HG03571 (cell line): ENCODE measurements around the gene ZGPAT.

ENCODE experiments used
- ATAC-seq: cut with Tn5 transposase; IDR thresholded peaks from one replicate; pipeline ENCODE4 v1.9.1; 2021; ENCODE audit not compliant: unreplicated experiment

Gene ZGPAT

DNA sequence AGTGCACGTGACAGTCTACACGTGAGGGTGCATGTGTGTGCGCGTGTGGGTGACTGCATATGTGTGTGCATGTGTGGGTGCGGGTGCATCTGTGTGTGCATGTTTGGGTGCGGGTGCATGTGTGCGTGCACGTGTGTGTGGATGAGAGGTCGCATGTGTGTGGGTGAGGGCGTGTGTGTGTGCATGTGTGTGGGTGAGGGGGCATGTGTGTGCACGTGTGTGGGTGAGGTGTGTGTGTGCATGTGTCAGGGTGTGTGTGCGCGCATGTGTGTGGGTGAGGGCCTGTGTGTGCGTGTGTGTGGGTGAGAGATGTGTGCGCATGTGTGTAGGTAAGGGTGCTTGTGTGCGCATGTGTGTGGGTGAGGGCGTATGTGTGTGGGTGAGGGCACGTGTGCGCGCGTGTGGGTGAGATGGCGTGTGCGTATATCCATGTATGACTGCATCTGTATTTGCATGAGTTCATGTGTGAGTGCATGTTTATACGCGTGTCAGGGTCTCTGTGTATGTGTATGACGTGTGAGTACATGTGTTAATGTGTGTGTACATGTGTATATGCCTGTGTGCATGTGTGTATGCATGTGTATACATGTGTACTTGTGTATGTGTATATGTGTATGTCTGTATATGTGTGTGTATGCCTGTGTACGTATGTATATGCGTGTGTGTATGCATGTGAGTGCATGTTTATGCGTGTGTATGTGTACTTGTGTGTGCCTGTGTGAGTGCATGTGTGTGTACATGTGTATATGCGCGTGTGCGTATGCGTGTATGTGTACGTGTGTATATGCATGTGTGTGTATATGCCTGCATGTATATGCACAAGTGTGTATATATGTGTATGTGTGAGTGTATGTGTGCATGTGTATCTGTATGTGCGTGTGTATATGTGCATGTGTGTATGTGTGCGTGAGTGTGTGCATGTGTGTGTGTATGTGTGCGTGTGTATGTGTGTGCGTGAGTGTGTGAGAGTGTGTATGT is 24.6 kb downstream of the ZGPAT start:
- ATAC-seq = no peak

DNA sequence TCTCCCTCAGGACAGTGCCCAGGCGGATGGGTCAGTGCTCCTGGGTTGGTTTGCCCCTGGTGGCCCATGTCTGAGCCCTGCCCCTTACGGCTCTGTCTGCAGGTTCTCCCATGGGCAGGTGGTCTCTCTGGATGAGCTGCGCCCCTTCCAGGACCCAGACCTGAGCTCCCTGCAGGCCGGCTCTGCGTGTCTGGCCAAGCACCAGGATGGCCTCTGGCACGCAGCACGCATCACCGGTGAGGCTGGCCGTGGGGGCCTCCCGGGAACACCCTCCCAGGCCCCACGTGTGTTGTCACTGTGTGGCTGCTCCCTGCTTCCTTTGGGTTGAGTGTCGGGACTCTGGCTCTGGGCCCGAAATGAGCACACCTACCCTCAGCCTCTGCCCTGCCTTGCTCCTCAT is 25.3 kb downstream of the ZGPAT start:
- no peak for ATAC-seq

DNA sequence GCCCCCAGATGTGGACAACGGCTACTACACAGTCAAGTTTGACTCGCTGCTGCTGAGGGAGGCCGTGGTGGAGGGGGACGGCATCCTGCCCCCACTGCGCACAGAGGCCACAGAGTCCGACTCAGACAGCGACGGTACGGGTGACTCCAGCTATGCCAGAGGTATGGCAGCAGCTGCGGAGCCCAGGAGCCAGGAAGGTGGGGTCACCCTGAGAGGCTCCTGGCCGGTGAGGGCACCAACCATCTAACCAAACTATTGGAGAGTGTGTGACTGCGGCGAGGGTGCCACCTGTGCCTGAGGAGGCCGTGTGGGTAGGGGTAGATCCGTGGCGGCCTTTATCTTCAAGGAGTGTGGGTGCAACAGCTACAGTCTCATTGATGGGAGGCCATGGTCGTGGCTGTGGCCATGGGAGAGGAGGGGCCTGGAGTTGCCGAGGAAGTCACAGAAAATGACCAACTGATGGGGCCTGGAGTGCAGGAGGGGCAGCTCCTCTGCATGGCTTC is 25.8 kb downstream of the ZGPAT start:
- no peak for ATAC-seq

DNA sequence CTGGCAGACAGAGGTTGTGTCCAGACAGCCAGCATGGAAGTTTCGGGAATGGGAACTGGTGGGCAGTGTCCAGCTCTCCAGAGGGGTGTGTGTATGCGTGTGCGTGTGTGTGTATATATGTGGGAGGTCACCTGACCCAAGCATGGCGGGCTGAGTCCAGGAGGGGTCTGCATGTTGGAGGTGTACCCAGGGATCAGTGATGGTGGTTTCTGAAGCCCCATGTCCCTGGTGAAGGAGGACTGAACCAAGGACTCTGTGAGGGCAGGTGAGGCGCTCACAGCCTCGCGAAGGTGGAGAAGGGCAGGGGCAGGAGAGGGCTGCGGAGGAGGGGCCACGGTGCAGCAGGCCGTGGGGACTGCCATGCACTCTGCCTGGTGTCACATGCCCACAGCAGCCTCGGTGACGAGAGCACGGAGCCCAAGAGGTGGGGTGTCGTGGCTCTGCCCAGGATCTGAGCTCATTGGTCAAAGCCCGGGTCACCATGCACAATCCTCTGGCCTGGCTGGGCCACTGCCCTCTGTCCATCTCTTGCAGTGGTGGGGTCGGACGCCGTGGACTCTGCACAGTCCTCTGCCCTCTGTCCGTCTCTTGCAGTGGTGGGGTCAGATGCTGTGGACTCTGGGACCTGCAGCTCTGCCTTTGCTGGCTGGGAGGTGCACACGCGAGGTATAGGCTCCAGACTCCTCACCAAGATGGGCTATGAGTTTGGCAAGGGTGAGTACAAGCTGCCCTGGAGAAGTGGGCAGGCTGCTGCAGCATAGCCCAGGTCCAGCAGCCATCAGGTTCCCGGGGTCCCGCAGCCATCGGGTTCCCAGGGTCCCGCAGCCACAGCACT is 26.5 kb downstream of the ZGPAT start:
- ATAC-seq = no peak

DNA sequence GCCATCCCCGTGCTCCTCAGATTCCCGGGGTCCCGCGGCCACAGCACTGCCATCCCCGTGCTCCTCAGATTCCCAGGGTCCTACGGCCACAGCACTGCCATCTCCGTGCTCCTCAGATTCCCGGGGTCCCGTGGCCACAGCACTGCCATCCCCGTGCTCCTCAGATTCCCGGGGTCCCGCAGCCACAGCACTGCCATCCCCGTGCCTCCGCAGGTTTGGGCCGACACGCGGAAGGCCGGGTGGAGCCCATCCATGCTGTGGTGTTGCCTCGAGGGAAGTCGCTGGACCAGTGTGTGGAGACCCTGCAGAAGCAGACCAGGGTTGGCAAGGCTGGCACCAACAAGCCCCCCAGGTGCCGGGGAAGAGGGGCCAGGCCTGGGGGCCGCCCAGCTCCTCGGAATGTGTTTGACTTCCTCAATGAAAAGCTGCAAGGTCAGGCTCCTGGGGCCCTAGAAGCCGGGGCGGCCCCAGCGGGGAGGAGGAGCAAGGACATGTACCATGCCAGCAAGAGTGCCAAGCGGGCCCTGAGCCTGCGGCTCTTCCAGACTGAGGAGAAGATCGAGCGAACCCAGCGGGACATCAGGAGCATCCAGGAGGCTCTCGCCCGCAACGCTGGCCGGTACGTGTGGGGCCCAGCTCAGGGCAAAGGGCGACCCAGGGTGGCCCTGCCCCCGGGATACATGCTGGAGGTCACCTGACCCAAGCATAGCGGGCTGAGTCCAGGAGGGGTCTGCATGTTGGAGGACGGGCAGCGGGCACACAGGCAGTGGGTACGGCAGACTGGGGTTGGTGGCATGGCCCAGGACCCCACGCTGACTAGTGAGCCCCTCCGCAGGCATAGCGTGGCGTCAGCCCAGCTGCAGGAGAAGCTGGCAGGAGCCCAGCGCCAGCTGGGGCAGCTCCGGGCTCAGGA is 27.4 kb downstream of the ZGPAT start:
- ATAC-seq = no peak

DNA sequence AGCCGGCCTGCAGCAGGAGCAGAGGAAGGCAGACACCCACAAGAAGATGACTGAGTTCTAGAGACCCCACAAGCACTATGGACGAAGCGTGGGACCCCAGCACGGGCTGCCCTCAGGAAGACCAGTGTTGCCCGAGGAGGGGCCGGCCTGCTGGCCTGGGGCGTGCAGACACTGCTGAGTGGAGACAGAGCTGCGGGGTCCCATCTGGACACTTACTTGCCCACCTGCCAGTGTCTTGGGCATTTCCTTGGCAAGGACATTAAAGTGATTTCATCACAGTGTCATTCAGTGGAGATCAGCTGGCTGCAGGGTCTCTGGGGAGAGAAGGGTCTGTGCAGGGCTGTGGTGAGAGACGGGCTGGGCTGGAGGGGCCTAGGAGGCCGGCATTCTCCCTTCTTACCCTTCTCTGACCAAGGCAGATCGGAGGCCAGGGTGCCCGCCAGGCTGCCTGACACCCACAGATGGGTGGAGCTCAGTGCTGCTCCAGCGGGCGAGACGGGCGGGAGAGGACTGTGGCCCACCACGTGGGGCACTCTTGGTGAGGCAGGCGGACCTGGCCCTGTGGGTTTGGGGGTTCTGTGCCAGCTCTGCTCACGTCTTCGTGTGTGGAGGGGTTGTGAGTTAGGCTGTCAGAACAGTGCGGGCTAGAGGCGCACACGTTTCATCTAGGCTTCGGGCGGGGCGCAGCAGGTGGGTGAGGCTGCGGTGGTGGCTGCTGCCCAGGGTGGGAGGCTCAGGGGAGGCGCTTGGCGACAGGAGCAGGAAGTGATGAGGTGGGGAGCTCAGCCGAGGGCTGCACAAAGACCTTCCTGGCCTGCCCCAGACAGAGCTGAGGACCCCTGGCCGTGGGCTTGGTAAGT is 28.2 kb downstream of the ZGPAT start, which contains the start of gene LIME1:
Gene LIME1 (plus strand): TSS at position 806 of the 860 bp plus-strand sequence. CDS start 886 bp downstream, outside the sequence.
- ATAC-seq = no peak

DNA sequence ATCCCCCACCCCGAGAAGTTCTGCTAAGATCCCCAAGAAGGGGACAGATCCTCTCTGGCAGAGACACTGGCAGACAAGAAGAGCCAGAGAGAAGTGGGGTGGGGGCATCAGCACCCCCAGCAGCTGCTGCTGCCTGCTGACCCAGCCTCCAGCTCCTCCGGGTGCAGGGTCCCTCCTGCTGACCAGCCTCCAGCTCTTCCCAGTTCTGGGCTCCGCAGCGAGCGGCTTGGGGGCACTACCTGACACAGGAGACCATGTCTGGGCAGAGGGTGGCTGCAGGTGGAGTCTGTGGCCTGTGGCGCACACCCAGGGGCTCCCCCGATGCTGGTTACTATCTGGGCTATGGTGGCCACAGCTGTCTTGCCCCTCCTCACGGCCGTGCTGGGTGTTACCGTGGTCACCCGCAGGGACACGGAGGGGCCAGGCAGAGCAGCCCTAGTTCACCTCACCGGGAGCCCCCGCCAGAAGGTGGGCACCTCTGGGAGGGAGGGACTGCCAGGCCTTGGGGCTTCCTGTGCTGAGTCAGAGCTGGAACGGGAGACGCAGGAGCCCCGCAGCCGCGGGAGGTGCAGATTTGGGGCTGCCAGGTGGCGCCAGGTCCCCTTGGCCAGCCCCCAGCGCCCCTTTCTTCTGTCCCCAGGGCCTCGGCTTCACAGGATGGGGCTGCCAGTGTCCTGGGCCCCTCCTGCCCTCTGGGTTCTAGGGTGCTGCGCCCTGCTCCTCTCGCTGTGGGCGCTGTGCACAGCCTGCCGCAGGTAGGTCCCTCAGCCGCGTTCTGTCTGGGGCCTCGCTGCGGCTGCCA is 29.3 kb downstream of the ZGPAT start:
- ATAC-seq = no peak

DNA sequence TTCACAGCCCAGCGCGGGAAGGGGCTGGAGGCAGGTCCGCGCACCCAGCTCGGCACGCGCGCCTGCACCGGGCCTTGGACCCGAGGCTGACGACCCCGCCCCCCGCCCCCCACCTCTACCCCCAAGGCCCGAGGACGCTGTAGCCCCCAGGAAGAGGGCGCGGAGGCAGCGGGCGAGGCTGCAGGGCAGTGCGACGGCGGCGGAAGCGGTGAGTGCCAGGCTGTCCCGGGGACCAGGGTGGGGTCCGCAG is 29.8 kb downstream of the ZGPAT start:
- no peak for ATAC-seq

DNA sequence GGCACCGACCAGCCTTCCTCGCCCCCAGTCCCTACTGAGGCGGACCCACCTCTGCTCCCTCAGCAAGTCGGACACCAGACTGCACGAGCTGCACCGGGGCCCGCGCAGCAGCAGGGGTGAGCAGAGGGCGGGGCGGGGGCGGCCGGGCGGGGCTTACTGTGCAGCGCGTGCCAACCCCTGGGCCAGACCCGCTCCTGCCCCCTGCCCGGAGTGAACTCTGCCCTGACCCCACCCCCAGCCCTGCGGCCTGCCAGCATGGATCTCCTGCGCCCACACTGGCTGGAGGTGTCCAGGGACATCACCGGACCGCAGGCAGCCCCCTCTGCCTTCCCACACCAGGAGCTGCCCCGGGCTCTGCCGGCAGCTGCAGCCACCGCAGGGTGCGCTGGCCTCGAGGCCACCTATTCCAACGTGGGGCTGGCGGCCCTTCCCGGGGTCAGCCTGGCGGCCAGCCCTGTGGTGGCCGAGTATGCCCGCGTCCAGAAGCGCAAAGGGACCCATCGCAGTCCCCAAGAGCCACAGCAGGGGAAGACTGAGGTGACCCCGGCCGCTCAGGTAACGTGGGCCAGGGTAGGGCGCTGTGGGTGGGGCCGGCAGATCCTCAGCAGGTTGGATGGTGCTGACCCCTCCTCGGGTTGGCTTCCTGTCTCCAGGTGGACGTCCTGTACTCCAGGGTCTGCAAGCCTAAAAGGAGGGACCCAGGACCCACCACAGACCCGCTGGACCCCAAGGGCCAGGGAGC is 30.3 kb downstream of the ZGPAT start:
- ATAC-seq = no peak

DNA sequence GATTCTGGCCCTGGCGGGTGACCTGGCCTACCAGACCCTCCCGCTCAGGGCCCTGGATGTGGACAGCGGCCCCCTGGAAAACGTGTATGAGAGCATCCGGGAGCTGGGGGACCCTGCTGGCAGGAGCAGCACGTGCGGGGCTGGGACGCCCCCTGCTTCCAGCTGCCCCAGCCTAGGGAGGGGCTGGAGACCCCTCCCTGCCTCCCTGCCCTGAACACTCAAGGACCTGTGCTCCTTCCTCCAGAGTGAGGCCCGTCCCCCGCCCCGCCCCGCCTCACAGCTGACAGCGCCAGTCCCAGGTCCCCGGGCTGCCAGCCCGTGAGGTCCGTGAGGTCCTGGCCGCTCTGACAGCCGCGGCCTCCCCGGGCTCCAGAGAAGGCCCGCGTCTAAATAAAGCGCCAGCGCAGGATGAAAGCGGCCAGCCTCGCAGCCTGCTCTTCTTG is 30.9 kb downstream of the ZGPAT start:
- ATAC-seq = no peak

DNA sequence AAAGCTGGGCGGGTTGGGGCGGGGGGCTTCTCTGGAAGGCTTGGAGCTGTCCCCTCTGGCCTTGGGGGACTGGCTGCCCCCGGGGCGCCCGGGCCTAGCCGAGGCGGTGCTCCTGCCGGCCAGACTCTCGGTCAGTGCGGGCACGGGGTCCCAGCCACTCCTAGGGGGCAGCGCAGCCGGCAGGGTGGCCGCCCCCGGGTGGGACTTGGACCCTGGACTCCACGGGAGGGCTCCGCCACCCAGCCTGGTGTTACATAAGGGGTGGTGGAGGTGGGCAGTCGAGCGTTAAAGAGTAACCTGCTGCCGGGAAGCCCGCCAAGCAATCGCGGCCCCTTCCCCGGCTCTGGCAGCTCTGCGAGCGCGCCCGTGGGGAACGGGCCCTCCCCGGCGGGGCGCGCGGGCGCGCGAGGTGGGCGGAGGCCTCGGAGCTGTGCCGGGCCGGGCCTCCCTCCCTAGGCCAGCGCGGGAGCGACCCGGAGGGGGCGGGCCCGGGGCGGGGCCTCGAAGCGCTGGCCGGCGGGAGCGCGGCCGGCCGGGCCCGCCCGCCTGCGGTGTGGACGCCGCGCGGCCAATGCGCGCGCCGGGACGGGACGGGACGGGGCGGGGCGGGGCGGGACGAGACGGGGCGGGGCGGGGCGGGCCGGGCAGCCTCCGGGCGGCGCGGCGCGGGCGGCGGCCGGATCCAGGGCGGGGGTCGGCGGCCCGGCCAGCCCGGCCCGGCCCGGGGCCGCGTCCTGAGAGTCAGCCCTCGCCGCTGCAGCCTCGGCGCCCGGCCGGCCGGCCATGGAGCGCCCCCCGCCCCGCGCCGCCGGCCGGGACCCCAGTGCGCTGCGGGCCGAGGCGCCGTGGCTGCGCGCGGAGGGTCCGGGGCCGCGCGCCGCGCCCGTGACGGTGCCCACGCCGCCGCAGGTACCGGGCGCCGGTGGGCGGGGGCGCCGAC is 31.6 kb downstream of the ZGPAT start, which contains the start of gene SLC2A4RG:
Gene SLC2A4RG (plus strand): TSS at position 647 of the 940 bp plus-strand sequence. CDS start 137 bp downstream, at position 784.
- ATAC-seq = no peak

DNA sequence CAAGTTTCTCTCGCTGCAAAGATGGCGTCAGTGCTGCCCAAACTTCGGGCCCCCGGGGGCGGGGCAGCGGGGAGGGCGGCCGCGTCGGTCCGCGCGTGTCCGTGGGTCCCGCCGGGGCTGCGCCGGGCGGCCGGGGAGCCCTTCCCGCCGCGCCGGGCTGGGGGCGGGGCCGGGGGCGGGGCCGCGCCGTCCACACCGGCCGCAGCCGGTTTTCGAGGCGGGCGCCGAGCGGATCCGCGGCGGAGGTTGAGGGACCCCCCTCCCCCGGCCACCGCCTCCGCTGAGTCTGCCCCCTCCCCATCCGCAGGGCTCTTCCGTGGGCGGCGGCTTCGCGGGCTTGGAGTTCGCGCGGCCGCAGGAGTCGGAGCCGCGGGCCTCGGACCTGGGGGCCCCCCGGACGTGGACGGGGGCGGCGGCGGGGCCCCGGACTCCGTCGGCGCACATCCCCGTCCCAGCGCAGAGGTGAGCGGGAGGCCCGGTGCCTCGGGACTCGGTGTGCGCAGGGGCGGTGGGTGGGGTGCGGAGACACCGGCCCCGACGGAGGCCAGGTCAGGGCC is 32.3 kb downstream of the ZGPAT start:
- no peak for ATAC-seq

DNA sequence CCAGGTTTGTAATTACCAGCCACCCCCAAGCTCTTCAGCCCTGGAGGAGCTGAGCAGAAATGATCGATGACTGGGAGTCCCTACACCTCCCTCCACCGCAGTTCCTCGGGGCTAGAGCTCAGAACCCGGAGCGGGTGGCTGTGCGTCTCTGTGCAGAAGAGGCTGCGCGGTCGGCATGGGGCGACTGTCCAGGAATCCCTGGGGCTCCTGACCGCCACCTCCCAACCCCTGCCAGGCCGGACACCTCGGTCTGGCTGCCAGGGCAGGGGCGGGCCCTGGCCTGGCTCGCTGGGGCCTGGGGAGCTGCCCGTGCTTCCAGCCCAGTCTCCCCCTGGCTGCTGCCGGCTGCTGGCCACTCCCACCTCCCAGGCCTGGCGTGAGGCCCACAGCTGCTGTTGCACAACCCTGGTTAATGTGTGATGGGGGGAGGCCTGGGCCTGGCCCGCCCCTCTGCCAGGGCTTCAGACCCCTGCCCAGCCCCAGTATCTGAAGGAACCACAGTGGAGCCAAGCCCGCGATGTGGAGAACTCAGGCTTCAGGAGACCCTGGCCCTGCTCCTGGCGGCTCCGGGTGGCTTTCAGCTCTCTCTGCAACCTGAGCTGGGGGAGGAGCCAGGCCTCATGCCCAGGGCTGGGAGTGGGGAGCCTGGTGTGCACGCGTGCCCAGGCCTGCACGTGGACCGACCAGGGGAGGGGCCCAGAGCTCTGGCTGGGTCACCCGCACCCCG is 33.0 kb downstream of the ZGPAT start:
- no peak for ATAC-seq

DNA sequence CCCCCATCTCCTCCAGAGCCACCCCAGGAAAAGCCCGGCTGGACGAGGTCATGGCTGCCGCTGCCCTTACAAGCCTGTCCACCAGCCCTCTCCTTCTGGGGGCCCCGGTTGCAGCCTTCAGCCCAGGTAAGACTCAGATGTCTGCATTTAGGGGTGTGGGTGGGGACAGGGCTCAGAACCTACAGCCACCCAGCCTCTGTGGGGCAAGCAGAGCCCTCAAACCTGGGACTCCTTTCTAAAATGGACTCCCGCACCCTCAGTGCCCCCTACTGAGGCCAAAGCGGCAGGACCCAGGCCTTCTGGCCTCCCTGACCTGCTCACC is 33.5 kb downstream of the ZGPAT start:
- ATAC-seq = no peak

DNA sequence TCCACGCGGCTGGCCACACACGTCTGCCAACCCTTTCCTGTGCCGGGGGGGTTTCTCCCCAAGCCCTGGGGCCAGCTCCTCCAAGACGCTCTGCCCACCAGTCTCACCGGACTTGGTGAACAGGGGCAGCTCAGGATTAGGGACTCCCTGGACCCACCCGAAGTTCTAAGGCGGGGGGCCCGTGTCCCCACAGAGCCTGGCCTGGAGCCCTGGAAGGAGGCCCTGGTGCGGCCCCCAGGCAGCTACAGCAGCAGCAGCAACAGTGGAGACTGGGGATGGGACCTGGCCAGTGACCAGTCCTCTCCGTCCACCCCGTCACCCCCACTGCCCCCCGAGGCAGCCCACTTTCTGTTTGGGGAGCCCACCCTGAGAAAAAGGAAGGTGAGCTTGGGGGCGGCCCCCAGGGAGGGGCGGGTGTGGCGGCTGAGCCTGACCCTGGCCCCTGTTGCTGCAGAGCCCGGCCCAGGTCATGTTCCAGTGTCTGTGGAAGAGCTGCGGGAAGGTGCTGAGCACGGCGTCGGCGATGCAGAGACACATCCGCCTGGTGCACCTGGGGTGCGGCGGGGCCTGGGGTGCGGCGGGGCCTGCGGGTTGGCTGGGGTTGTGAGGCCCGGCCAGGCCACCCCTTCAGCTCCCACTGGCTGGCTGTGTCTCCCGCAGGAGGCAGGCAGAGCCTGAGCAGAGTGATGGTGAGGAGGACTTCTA is 34.0 kb downstream of the ZGPAT start:
- ATAC-seq = no peak
